ENCODE measurements around the gene METTL4. TPM values are rescaled to one million over a fixed set of nuclear protein-coding genes. Genes with fewer than 3 reads are reported as not detected.
A peak's percentile ranks its signal among the peaks of the same experiment; 100 is the strongest.

METTL4 gene
- total RNA-seq, 1 donor from 2014 or later, result 12.6 TPM

- H3K9me3 Mint-ChIP-seq, result no peaks in the 10 kb centered on the region
- no peaks in the 10 kb centered on the region for H3K36me3 Mint-ChIP-seq (ENCODE audit: low read depth)
- DNase-seq (ENCODE audit: low read depth, low spot score), result no peak
- H3K27me3 Mint-ChIP-seq (ENCODE audit: low read depth), result no peaks in the 10 kb centered on the region
- H3K27ac Mint-ChIP-seq (ENCODE audit: unreplicated experiment), result peak overlapping the region; percentile 99
- peak overlapping the region; percentile 96 for H3K4me3 Mint-ChIP-seq
- TF ChIP-seq CTCF (conservative IDR thresholded peaks at IDR 0.05), result no peak
- peaks cover 31% of the 10 kb centered on the region for H3K4me1 Mint-ChIP-seq
Measured at GRCh38 chr18:2572171-2572569, 865 bp upstream of the METTL4 start.

GRCh38 chr18:2570772-2571199, 519 bp downstream of the METTL4 start:
- Mint-ChIP-seq H3K4me1 (peaks cover 31% of the 10 kb centered on the region), H3K27me3 (ENCODE audit: low read depth) (no peaks in the 10 kb centered on the region), H3K36me3 (ENCODE audit: low read depth) (peaks cover 3% of the 10 kb centered on the region), H3K9me3 (no peaks in the 10 kb centered on the region), H3K4me3 (peak overlapping the region; percentile 96), H3K27ac (ENCODE audit: unreplicated experiment) (peak overlapping the region; percentile 99)
- DNase-seq (ENCODE audit: low read depth, low spot score), result peak; percentile 58
- peak; percentile 27 for TF ChIP-seq CTCF (conservative IDR thresholded peaks at IDR 0.05)

GRCh38 chr18:2569338-2570207, 1.7 kb downstream of the METTL4 start:
- Mint-ChIP-seq H3K27me3 (ENCODE audit: low read depth) (no peaks in the 10 kb centered on the region), H3K4me3 (peak overlapping the region; percentile 96), H3K4me1 (peaks cover 31% of the 10 kb centered on the region), H3K36me3 (ENCODE audit: low read depth) (peaks cover 3% of the 10 kb centered on the region), H3K9me3 (no peaks in the 10 kb centered on the region), H3K27ac (ENCODE audit: unreplicated experiment) (no peak overlapping the region)
- no peak for DNase-seq (ENCODE audit: low read depth, low spot score)
- no peak for TF ChIP-seq CTCF (conservative IDR thresholded peaks at IDR 0.05)

GRCh38 chr18:2568605-2569004, 2.7 kb downstream of the METTL4 start:
- peaks cover 3% of the 10 kb centered on the region for H3K36me3 Mint-ChIP-seq (ENCODE audit: low read depth)
- H3K4me1 Mint-ChIP-seq, result peaks cover 26% of the 10 kb centered on the region
- DNase-seq (ENCODE audit: low read depth, low spot score), result no peak
- no peaks in the 10 kb centered on the region for H3K9me3 Mint-ChIP-seq
- no peak for TF ChIP-seq CTCF (conservative IDR thresholded peaks at IDR 0.05)
- H3K27me3 Mint-ChIP-seq (ENCODE audit: low read depth), result no peaks in the 10 kb centered on the region
- H3K4me3 Mint-ChIP-seq, result peak overlapping the region; percentile 96
- H3K27ac Mint-ChIP-seq (ENCODE audit: unreplicated experiment), result no peak overlapping the region

- Mint-ChIP-seq H3K4me3 (peak overlapping the region; percentile 96), H3K4me1 (peaks cover 23% of the 10 kb centered on the region), H3K36me3 (ENCODE audit: low read depth) (peaks cover 3% of the 10 kb centered on the region), H3K9me3 (no peaks in the 10 kb centered on the region), H3K27me3 (ENCODE audit: low read depth) (no peaks in the 10 kb centered on the region), H3K27ac (ENCODE audit: unreplicated experiment) (no peak overlapping the region)
- no peak for TF ChIP-seq CTCF (conservative IDR thresholded peaks at IDR 0.05)
- no peak for DNase-seq (ENCODE audit: low read depth, low spot score)
Measured at GRCh38 chr18:2568129-2568528, 3.2 kb downstream of the METTL4 start.

All from neural crest cell (in vitro differentiated cells).